K562 (cell line): ENCODE measurements around the gene CD34. TPM values are rescaled to one million over a fixed set of nuclear protein-coding genes. Genes with fewer than 3 reads are reported as not detected.

Experiments
- ATAC-seq: fragments of 200-7000 bp; cut with Tn5 transposase; 3 replicates; pipeline ENCODE4 v1.9.1; 2020; ENCODE audit warnings: moderate library complexity
- BruUV-seq: library from RNA; stranded (reverse); fragments of 400-500 nt; replicated peaks from 2 replicates; lab custom pipeline; 2021; lab: Mats Ljungman, UMichigan
- CTCF ChIA-PET: fragments of 300-600 bp; formaldehyde crosslinking; extraction: SDS; loops from one replicate; lab custom pipeline; 2021; ENCODE audit warnings: low intra/inter-chr PET ratio; lab: Yijun Ruan, JAX
- POLR2A ChIA-PET: fragments of 300-600, 350-650 bp; sonication (Branson Sonifier 250); formaldehyde crosslinking; extraction: SDS; loops from one replicate; lab custom pipeline; 2021; ENCODE audit warnings: antibody characterized with exemption, inconsistent platforms; lab: Yijun Ruan, JAX
- DNase-seq, 4 experiments: peaks; one replicate each; pipeline versions ENCODE4 v3.0.0 to v3.0.0-alpha.2; 2011 to 2018; ENCODE audit warnings: low spot score in 3 of 4, mixed read lengths in 3 of 4; ENCODE audit errors: extremely low read depth in 1 of 4
- FAIRE-seq: peaks from 2 replicates; lab custom pipeline; 2011; peaks lifted over from hg19 to GRCh38; lab: Jason Lieb, UNC
- H2AFZ ChIP-seq: 2 replicates; pipeline ENCODE4 v1.6.0; 2011; ENCODE audit warnings: low read depth, low read length, control low read depth, inconsistent platforms
- H3K27ac ChIP-seq: fragments of 200-600 bp; 3 replicates; pipeline ENCODE4 v1.8.0; 2011; ENCODE audit warnings: low read depth, mild to moderate bottlenecking, control low read depth, inconsistent platforms, low read length, moderate library complexity, mixed read lengths; ENCODE audit errors: extremely low read depth
- H3K27me3 ChIP-seq, 2 experiments: fragments of 300-600 bp in 1 of 2; 2 replicates in 1 of 2; 3 replicates in 1 of 2; pipeline versions ENCODE4 v1.6.0 to v1.8.0; 2011; ENCODE audit warnings: inconsistent platforms in 2 of 2, low read length in 2 of 2, mild to moderate bottlenecking in 1 of 2, mixed read lengths in 1 of 2, moderate library complexity in 1 of 2; ENCODE audit not compliant: control insufficient read depth in 2 of 2, insufficient read depth in 2 of 2
- H3K36me3 ChIP-seq: fragments of 300-600 bp; 3 replicates; pipeline ENCODE4 v1.8.0; 2011; ENCODE audit warnings: mild to moderate bottlenecking, low read length, inconsistent platforms; ENCODE audit not compliant: control insufficient read depth, insufficient read depth
- H3K4me1 ChIP-seq, 2 experiments: fragments of 200-600 bp in 1 of 2; replicated peaks in 1 of 2; 2 replicates in 1 of 2; 3 replicates in 1 of 2; pipeline versions ENCODE4 v1.5.1 to v1.8.0; 2011; ENCODE audit warnings: inconsistent platforms in 2 of 2, low read length in 2 of 2, mild to moderate bottlenecking in 1 of 2, mixed read lengths in 1 of 2, moderate library complexity in 1 of 2; ENCODE audit not compliant: control insufficient read depth in 2 of 2, insufficient read depth in 2 of 2
- H3K4me2 ChIP-seq: 2 replicates; pipeline ENCODE4 v1.6.1; 2011; ENCODE audit warnings: low read length, control low read depth, inconsistent platforms, mixed read lengths; ENCODE audit not compliant: insufficient read depth
- H3K4me3 ChIP-seq: fragments of 200-600 bp; sonication (generic), shearing (Covaris generic); 2 replicates; pipeline ENCODE4 v1.5.1; 2016; ENCODE audit warnings: control low read depth, inconsistent platforms
- H3K79me2 ChIP-seq: fragments of 200-600 bp; 3 replicates; pipeline ENCODE4 v1.8.0; 2011; ENCODE audit warnings: low read length, inconsistent platforms; ENCODE audit not compliant: control insufficient read depth, insufficient read depth
- H3K9ac ChIP-seq, 2 experiments: 2 replicates each; pipeline versions ENCODE4 v1.6.0 to v1.6.1; 2011; ENCODE audit warnings: low read depth in 2 of 2, low read length in 2 of 2, control low read depth in 1 of 2, inconsistent platforms in 1 of 2, mild to moderate bottlenecking in 1 of 2, mixed read lengths in 1 of 2; ENCODE audit not compliant: insufficient read depth in 1 of 2
- H3K9me1 ChIP-seq: one replicate; pipeline ENCODE4 v1.6.0; 2011; ENCODE audit warnings: inconsistent platforms, mild to moderate bottlenecking, low read length, moderate library complexity; ENCODE audit not compliant: control insufficient read depth, insufficient read depth
- H3K9me3 ChIP-seq: replicated peaks from 2 replicates; pipeline ENCODE4 v1.5.1; 2011; ENCODE audit warnings: low read depth, low read length, inconsistent platforms; ENCODE audit not compliant: control insufficient read depth, insufficient read depth
- H4K20me1 ChIP-seq: replicated peaks from 2 replicates; pipeline ENCODE4 v1.6.1; 2011; ENCODE audit warnings: low read length, inconsistent platforms, mixed read lengths; ENCODE audit not compliant: control insufficient read depth, insufficient read depth
- ATF3 ChIP-seq, 2 experiments: fragments of 450-650 bp in 1 of 2; sonication (generic) in 1 of 2; formaldehyde crosslinking in 1 of 2; IDR thresholded peaks in 1 of 2; conservative IDR thresholded peaks in 1 of 2; 2 replicates each; pipeline versions ENCODE4 v1.6.1 to v1.8.1; 2016 to 2023; ENCODE audit warnings: mild to moderate bottlenecking in 2 of 2, moderate library complexity in 2 of 2, inconsistent platforms in 1 of 2, missing genetic modification reagents in 1 of 2
- ATF6 ChIP-seq: sonication (generic); formaldehyde crosslinking; IDR thresholded peaks from 2 replicates; pipeline ENCODE4 v1.4.0; 2020; ENCODE audit warnings: mild to moderate bottlenecking, missing genetic modification reagents
- ELK3 ChIP-seq: fragments of 450-650 bp; formaldehyde crosslinking; IDR thresholded peaks from 2 replicates; pipeline ENCODE4 v1.4.0; 2020; ENCODE audit warnings: mild to moderate bottlenecking
- KLF1 ChIP-seq: fragments of 450-650 bp; IDR thresholded peaks from 2 replicates; pipeline ENCODE4 v1.6.1; 2016; ENCODE audit warnings: missing genetic modification characterization, missing compliant biosample characterization
- MCM2 ChIP-seq: fragments of 450-650 bp; IDR thresholded peaks from 2 replicates; pipeline ENCODE4 v1.6.1; 2017; ENCODE audit warnings: low read depth, mild to moderate bottlenecking
- MEIS2 ChIP-seq: fragments of 450-650 bp; IDR thresholded peaks from 2 replicates; pipeline ENCODE4 v1.6.1; 2014; ENCODE audit warnings: mild to moderate bottlenecking; ENCODE audit not compliant: partially characterized antibody
- POU5F1 ChIP-seq: fragments of 150-350 bp; IDR thresholded peaks from 2 replicates; pipeline ENCODE4 v1.6.1; 2014; ENCODE audit warnings: borderline replicate concordance, low read length, low read depth, mild to moderate bottlenecking; ENCODE audit not compliant: partially characterized antibody
- ZFX ChIP-seq: sonication (generic); formaldehyde crosslinking; IDR thresholded peaks from 2 replicates; pipeline ENCODE4 v1.8.0; 2022; ENCODE audit warnings: mild to moderate bottlenecking, missing genetic modification reagents, moderate library complexity
- ZNF212 ChIP-seq: fragments of 450-650 bp; formaldehyde crosslinking; IDR thresholded peaks from 2 replicates; pipeline ENCODE4 v1.4.0; 2020; ENCODE audit warnings: mild to moderate bottlenecking
- ZNF395 ChIP-seq: fragments of 200-800 bp; sonication (Bioruptor generic); IDR thresholded peaks from 2 replicates; pipeline ENCODE4 v1.6.1; 2017; ENCODE audit warnings: missing genetic modification characterization, missing compliant biosample characterization
- ZNF696 ChIP-seq: fragments of 250-450 bp; sonication (Bioruptor Pico); conservative IDR thresholded peaks from 2 replicates; pipeline ENCODE4 v1.4.0; 2020; ENCODE audit warnings: mild to moderate bottlenecking, moderate library complexity
- WGBS: fragments of 100-300 bp; shearing (Covaris generic); methylation state at CpG from one replicate; pipeline ENCODE4 v1.1.6; 2016; ENCODE audit warnings: low coverage, mixed read lengths; ENCODE audit not compliant: insufficient coverage; ENCODE audit errors: missing lambda C conversion rate; 5-methylcytosine and 5-hydroxymethylcytosine counted together
- in situ Hi-C: fragments of 300-500 bp; cut with MboI; formaldehyde crosslinking; loops from 4 replicates; pipeline ENCODE4 v1.15.0; 2018; ENCODE audit warnings: inconsistent platforms, mixed read lengths
- intact Hi-C: fragments of 100-400 bp; cut with micrococcal nuclease; formaldehyde crosslinking; loops from 2 replicates; pipeline ENCODE4 v1.14.2; 2022
- polyA plus RNA-seq, 8 experiments: library from polyadenylated mRNA; depleted of rRNA in 4 of 8; stranded (reverse) in 5 of 8; unstranded in 3 of 8; fragments of >200 nt; fragmentation: Nextera tagmentation in 2 of 8; fragmentation: Illumina TruSeq in 1 of 8; extraction: Ambion mirVana in 2 of 8; extraction: Trizol in 1 of 8; gene quantifications; 2 replicates each; pipeline versions ENCODE4 v1.2.1 to v1.2.3, GENCODE V29; 2011 to 2014; ENCODE audit warnings: inconsistent platforms in 1 of 8, missing spikeins in 1 of 8
- total RNA-seq, 7 experiments: library from RNA; depleted of rRNA in 6 of 7; stranded (reverse); fragments of >200 nt in 6 of 7; fragmentation: Illumina TruSeq in 2 of 7; extraction: Trizol in 2 of 7; gene quantifications; 2 replicates each; pipeline versions ENCODE4 v1.2.1 to v1.2.3, GENCODE V29; 2011 to 2021; ENCODE audit warnings: low replicate concordance in 1 of 7

CD34 gene
- total and polyA plus RNA-seq, 9 of the 15 experiments (the other 6 are each of a cell fraction or from before 2014, with no cell fraction given) = not detected

- Histone ChIP-seq H3K36me3 (no peaks in the 10 kb centered on the region), H3K4me3 (no peak overlapping the region), H3K9ac (no peak overlapping the region; a peak in 1 of 4 replicates), H3K9me1 (no peaks in the 10 kb centered on the region), H3K4me2 (no peak overlapping the region), H3K9me3 (no peaks in the 10 kb centered on the region), H4K20me1 (no peaks in the 10 kb centered on the region), H3K27ac (no peak overlapping the region), H2AFZ (no peak overlapping the region), H3K27me3 (no peaks in the 10 kb centered on the region), H3K79me2 (peaks cover 7% of the 10 kb centered on the region; the same call in 1 of the 3 replicates), H3K4me1 (peaks cover 20 to 38% of the 10 kb centered on the region in 2 experiments)
- WGBS = 65% methylated on average over 15 of the region's 15 CpGs
- BruUV-seq = no TSS peak
- CTCF ChIA-PET = no interaction called here
- in situ Hi-C loops (no loop called here), intact Hi-C loops (no loop called here)
- ATAC-seq (no peak), DNase-seq (no peak), FAIRE-seq (no peak)
- POLR2A ChIA-PET = interaction anchor here (0.6 to 2.2 kb wide), 6 partner anchors 10 to 35 kb away, joined by 3 to 5 read pairs (median 4); no protein-coding TSS in a partner anchor
- TF ChIP-seq MEIS2 (no peak), ZNF212 (CRISPR knock-in tag) (no peak), MCM2 (no peak), ATF3 (IDR thresholded peaks at IDR 0.05) (no peak), ATF3 (CRISPR knock-in tag; conservative IDR thresholded peaks at IDR 0.05) (no peak), POU5F1 (no peak), ZNF395 (CRISPR knock-in tag) (no peak), KLF1 (tag) (no peak), ELK3 (CRISPR knock-in tag) (no peak), ATF6 (no peak), ZFX (CRISPR knock-in tag) (no peak), ZNF696 (CRISPR knock-in tag) (no peak)
Measured at GRCh38 chr1:207836591-207837347, 74.2 kb downstream of the CD34 start.
